ENCODE data around the gene TIAM1.

DNA sequence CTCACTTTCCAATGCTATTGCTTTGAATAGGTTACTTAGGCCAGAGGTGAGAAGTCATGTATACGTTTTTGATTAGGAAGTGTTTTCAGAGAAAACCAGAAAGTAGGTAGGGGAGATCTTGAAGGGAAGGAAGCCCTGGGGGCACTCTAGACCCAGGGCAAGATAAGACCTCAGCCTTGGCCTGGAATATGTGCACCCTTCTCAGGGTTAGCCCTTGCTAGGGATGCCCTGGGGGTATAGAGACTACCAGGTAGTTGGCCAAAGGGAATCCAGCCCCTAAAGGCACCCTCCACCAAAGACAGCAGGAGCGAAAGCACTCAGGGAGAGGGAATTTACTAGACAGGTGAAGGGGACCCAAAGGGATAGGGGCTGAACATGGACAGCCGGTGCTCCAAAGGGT is 7.0 kb downstream of the TIAM1 start:
- TF ChIP-seq CTCF (IDR thresholded peaks at IDR 0.05; ENCODE audit: insufficient read depth, low read length, poor library complexity, severe bottlenecking) = no peak
- no peak for TF ChIP-seq EZH2phosphoT487 (conservative IDR thresholded peaks at IDR 0.05; ENCODE audit: low read length)

Data from SU-DHL-6 (cell line).